ENCODE data around the gene DAGLA. TPM values are rescaled to one million over a fixed set of nuclear protein-coding genes. Genes with fewer than 3 reads are reported as not detected.

DAGLA gene
- total RNA-seq, 4 donors from 2014 or later = 11.9 to 31.4 (median 17.0) TPM

GRCh38 chr11:61771195-61771894 is 91.2 kb downstream of the DAGLA start:
- Histone ChIP-seq H3K36me3 (no peaks in the 10 kb centered on the region), H3K27me3 (no peaks in the 10 kb centered on the region), H3K9me3 (no peaks in the 10 kb centered on the region), H3K4me1 (peaks cover 0 to 3% (median 0%) of the 10 kb centered on the region in 4 donors), H3K27ac (no peak overlapping the region), H3K4me3 (no peak overlapping the region)
- intact Hi-C loops (cut with DNase I; ENCODE audit: low total_unique reads) (no loop called here), in situ Hi-C loops (cut with MboI; ENCODE audit: low pct_ligation_motif_present in 1 of 4, low pct_unique_long_range_greater_than_20kb in 1 of 4, low sequenced_read_pairs in 3 of 4) (no loop called here)
- TF ChIP-seq POLR2A (IDR thresholded peaks at IDR 0.05) (no peak), EP300 (IDR thresholded peaks at IDR 0.05; ENCODE audit: low read depth) (no peak), CTCF (IDR thresholded peaks at IDR 0.05) (no peak), POLR2AphosphoS5 (IDR thresholded peaks at IDR 0.05) (no peak)
- 87 to 100% methylated on average over 1 to 15 of the region's 15 CpGs for WGBS, 2 donors (ENCODE audit: low coverage in 1 of 2)
- no peak for DNase-seq

- TF ChIP-seq EP300 (IDR thresholded peaks at IDR 0.05; ENCODE audit: low read depth) (no peak), CTCF (IDR thresholded peaks at IDR 0.05) (no peak), POLR2A (IDR thresholded peaks at IDR 0.05) (no peak), POLR2AphosphoS5 (IDR thresholded peaks at IDR 0.05) (no peak)
- 68% methylated on average over 6 of the region's 7 CpGs; no CpG with 5 or more reads in 1 of the 2 donors for WGBS, 2 donors (ENCODE audit: low coverage in 1 of 2)
- Histone ChIP-seq H3K4me1 (peaks cover 0 to 4% (median 0%) of the 10 kb centered on the region in 4 donors), H3K36me3 (no peaks in the 10 kb centered on the region), H3K27me3 (no peaks in the 10 kb centered on the region), H3K4me3 (no peak overlapping the region), H3K9me3 (no peaks in the 10 kb centered on the region), H3K27ac (no peak overlapping the region)
- intact Hi-C loops (cut with DNase I; ENCODE audit: low total_unique reads) = no loop called here
- in situ Hi-C loops (cut with MboI; ENCODE audit: low pct_ligation_motif_present in 1 of 4, low pct_unique_long_range_greater_than_20kb in 1 of 4, low sequenced_read_pairs in 3 of 4) = no loop called here
- DNase-seq = no peak
Observed at GRCh38 chr11:61771985-61772455, 91.8 kb downstream of the DAGLA start.

- Histone ChIP-seq H3K27me3 (no peaks in the 10 kb centered on the region), H3K27ac (no peak overlapping the region), H3K4me1 (peaks cover 0 to 10% (median 0%) of the 10 kb centered on the region in 4 donors), H3K9me3 (no peaks in the 10 kb centered on the region), H3K36me3 (no peaks in the 10 kb centered on the region), H3K4me3 (no peak overlapping the region)
- no peak for DNase-seq
- 82% methylated on average over 8 of the region's 10 CpGs; no CpG with 5 or more reads in 1 of the 2 donors for WGBS, 2 donors (ENCODE audit: low coverage in 1 of 2)
- no peak for TF ChIP-seq POLR2A (IDR thresholded peaks at IDR 0.05)
- no peak for TF ChIP-seq EP300 (IDR thresholded peaks at IDR 0.05; ENCODE audit: low read depth)
- intact Hi-C loops (cut with DNase I; ENCODE audit: low total_unique reads) = no loop called here
- in situ Hi-C loops (cut with MboI; ENCODE audit: low pct_ligation_motif_present in 1 of 4, low pct_unique_long_range_greater_than_20kb in 1 of 4, low sequenced_read_pairs in 3 of 4) = no loop called here
Observed at GRCh38 chr11:61773356-61773755, 93.2 kb downstream of the DAGLA start.

- 83% methylated on average over 18 of the region's 18 CpGs; no CpG with 5 or more reads in 1 of the 2 donors for WGBS, 2 donors (ENCODE audit: low coverage in 1 of 2)
- no peaks in the 10 kb centered on the region for H3K27me3 ChIP-seq
- intact Hi-C loops (cut with DNase I; ENCODE audit: low total_unique reads) = no loop called here
- no peaks in the 10 kb centered on the region for H3K9me3 ChIP-seq
- H3K27ac ChIP-seq = no peak overlapping the region
- TF ChIP-seq EP300 (IDR thresholded peaks at IDR 0.05; ENCODE audit: low read depth) = no peak
- no peak for TF ChIP-seq POLR2AphosphoS5 (IDR thresholded peaks at IDR 0.05)
- TF ChIP-seq POLR2A (IDR thresholded peaks at IDR 0.05) = no peak
- no peak for TF ChIP-seq CTCF (IDR thresholded peaks at IDR 0.05)
- H3K36me3 ChIP-seq = no peaks in the 10 kb centered on the region
- H3K4me1 ChIP-seq = peaks cover 0 to 10% (median 0%) of the 10 kb centered on the region in 4 donors
- no peak for DNase-seq
- H3K4me3 ChIP-seq = no peak overlapping the region
- in situ Hi-C loops (cut with MboI; ENCODE audit: low pct_ligation_motif_present in 1 of 4, low pct_unique_long_range_greater_than_20kb in 1 of 4, low sequenced_read_pairs in 3 of 4) = no loop called here
Observed at GRCh38 chr11:61773809-61774208, 93.6 kb downstream of the DAGLA start.
